ENCODE data around the gene PRSS35.
"Not testable (repeated sequence)": the region's sequence is repeated elsewhere in the genome, so short reads cannot be mapped to it uniquely, and the experiment has no call there.

The PRSS35 gene

GRCh38 chr6:83550482-83550881 lies 38.1 kb downstream of the PRSS35 start:
- H2BK15ac ChIP-seq (ENCODE audit: low read length); H3K4me2 ChIP-seq (ENCODE audit: insufficient read depth, low read length, poor library complexity, severe bottlenecking); H2AK5ac ChIP-seq (ENCODE audit: low read depth, low read length); H3K9ac ChIP-seq (ENCODE audit: low read depth, low read length, poor library complexity); H3K36me3 ChIP-seq (replicated peaks in 1 of 2; ENCODE audit: control insufficient read depth in 2 of 2, insufficient read depth in 2 of 2, low read length in 2 of 2); H3K18ac ChIP-seq (ENCODE audit: low read length); H3K14ac ChIP-seq (ENCODE audit: low read length); H2AFZ ChIP-seq (ENCODE audit: low read length); H2BK120ac ChIP-seq (ENCODE audit: low read depth, low read length); H3K27ac ChIP-seq (replicated peaks; ENCODE audit: low read length); H2BK5ac ChIP-seq (ENCODE audit: low read length); H3K4ac ChIP-seq (ENCODE audit: low read length); H3K79me1 ChIP-seq (ENCODE audit: low read depth, low read length); H4K8ac ChIP-seq (ENCODE audit: low read depth, low read length); H2BK12ac ChIP-seq (ENCODE audit: low read length); H3K23ac ChIP-seq (ENCODE audit: low read depth, low read length, poor library complexity); H3K27me3 ChIP-seq (ENCODE audit: control insufficient read depth in 3 of 3, insufficient read depth in 3 of 3, low read depth in 1 of 3, low read length in 3 of 3); H3K4me3 ChIP-seq (ENCODE audit: low read length in 2 of 2); H3K4me1 ChIP-seq (ENCODE audit: control insufficient read depth in 2 of 2, insufficient read depth in 1 of 2, low read depth in 1 of 2, low read length in 2 of 2); DNase-seq (ENCODE audit: low spot score); H4K91ac ChIP-seq (ENCODE audit: low read depth, low read length, poor library complexity); H3K9me3 ChIP-seq (replicated peaks in 1 of 2; ENCODE audit: control insufficient read depth in 2 of 2, insufficient read depth in 1 of 2, low read depth in 1 of 2, low read length in 2 of 2): not testable (repeated sequence)
- no CpG with 5 or more reads among the region's 5 CpGs for WGBS, 2 donors (ENCODE audit: extremely low coverage in 2 of 2, insufficient read length in 2 of 2, insufficient replicate concordance in 1 of 2)

GRCh38 chr6:83551748-83552147 lies 39.4 kb downstream of the PRSS35 start:
- not testable (repeated sequence) for H2BK5ac ChIP-seq (ENCODE audit: low read length); H4K8ac ChIP-seq (ENCODE audit: low read depth, low read length); H2BK12ac ChIP-seq (ENCODE audit: low read length); H3K4ac ChIP-seq (ENCODE audit: low read length); DNase-seq (ENCODE audit: low spot score); H3K23ac ChIP-seq (ENCODE audit: low read depth, low read length, poor library complexity); H3K36me3 ChIP-seq (replicated peaks in 1 of 2; ENCODE audit: control insufficient read depth in 2 of 2, insufficient read depth in 2 of 2, low read length in 2 of 2); H3K27me3 ChIP-seq (ENCODE audit: control insufficient read depth in 3 of 3, insufficient read depth in 3 of 3, low read depth in 1 of 3, low read length in 3 of 3); H3K27ac ChIP-seq (replicated peaks; ENCODE audit: low read length); H4K91ac ChIP-seq (ENCODE audit: low read depth, low read length, poor library complexity); H3K4me1 ChIP-seq (ENCODE audit: control insufficient read depth in 2 of 2, insufficient read depth in 1 of 2, low read depth in 1 of 2, low read length in 2 of 2); H3K18ac ChIP-seq (ENCODE audit: low read length); H3K14ac ChIP-seq (ENCODE audit: low read length); H3K4me2 ChIP-seq (ENCODE audit: insufficient read depth, low read length, poor library complexity, severe bottlenecking); H3K79me1 ChIP-seq (ENCODE audit: low read depth, low read length); H2AK5ac ChIP-seq (ENCODE audit: low read depth, low read length); H3K4me3 ChIP-seq (ENCODE audit: low read length in 2 of 2); H3K9me3 ChIP-seq (replicated peaks in 1 of 2; ENCODE audit: control insufficient read depth in 2 of 2, insufficient read depth in 1 of 2, low read depth in 1 of 2, low read length in 2 of 2); H2BK120ac ChIP-seq (ENCODE audit: low read depth, low read length); H2AFZ ChIP-seq (ENCODE audit: low read length); H3K9ac ChIP-seq (ENCODE audit: low read depth, low read length, poor library complexity); H2BK15ac ChIP-seq (ENCODE audit: low read length)
- no CpG with 5 or more reads among the region's 4 CpGs for WGBS, 2 donors (ENCODE audit: extremely low coverage in 2 of 2, insufficient read length in 2 of 2, insufficient replicate concordance in 1 of 2)

- H3K9me3 ChIP-seq (replicated peaks in 1 of 2; ENCODE audit: control insufficient read depth in 2 of 2, insufficient read depth in 1 of 2, low read depth in 1 of 2, low read length in 2 of 2) = no peaks in the 10 kb centered on the region
These were observed 44.5 kb downstream of the PRSS35 start for GRCh38 chr6:83556871-83557270.

GRCh38 chr6:83558975-83559374 lies 46.6 kb downstream of the PRSS35 start:
- Histone ChIP-seq H2BK15ac (ENCODE audit: low read length) (no peak overlapping the region), H3K9me3 (replicated peaks in 1 of 2; ENCODE audit: control insufficient read depth in 2 of 2, insufficient read depth in 1 of 2, low read depth in 1 of 2, low read length in 2 of 2) (no peaks in the 10 kb centered on the region), H3K14ac (ENCODE audit: low read length) (no peak overlapping the region), H3K9ac (ENCODE audit: low read depth, low read length, poor library complexity) (no peak overlapping the region), H3K4me2 (ENCODE audit: insufficient read depth, low read length, poor library complexity, severe bottlenecking) (no peak overlapping the region), H3K27me3 (ENCODE audit: control insufficient read depth in 3 of 3, insufficient read depth in 3 of 3, low read depth in 1 of 3, low read length in 3 of 3) (no peaks in the 10 kb centered on the region), H3K79me1 (ENCODE audit: low read depth, low read length) (no peaks in the 10 kb centered on the region), H4K91ac (ENCODE audit: low read depth, low read length, poor library complexity) (no peak overlapping the region), H3K23ac (ENCODE audit: low read depth, low read length, poor library complexity) (no peak overlapping the region), H3K4me1 (ENCODE audit: control insufficient read depth in 2 of 2, insufficient read depth in 1 of 2, low read depth in 1 of 2, low read length in 2 of 2) (peaks cover 0 to 2% of the 10 kb centered on the region in 2 donors), H2AFZ (ENCODE audit: low read length) (no peak overlapping the region), H2BK12ac (ENCODE audit: low read length) (no peak overlapping the region), H2AK5ac (ENCODE audit: low read depth, low read length) (no peak overlapping the region), H3K36me3 (replicated peaks in 1 of 2; ENCODE audit: control insufficient read depth in 2 of 2, insufficient read depth in 2 of 2, low read length in 2 of 2) (no peaks in the 10 kb centered on the region), H4K8ac (ENCODE audit: low read depth, low read length) (no peak overlapping the region), H3K27ac (replicated peaks; ENCODE audit: low read length) (no peak overlapping the region), H3K4ac (ENCODE audit: low read length) (no peak overlapping the region), H2BK120ac (ENCODE audit: low read depth, low read length) (no peak overlapping the region), H3K4me3 (ENCODE audit: low read length in 2 of 2) (no peak overlapping the region), H2BK5ac (ENCODE audit: low read length) (no peak overlapping the region), H3K18ac (ENCODE audit: low read length) (no peak overlapping the region)
- no peak for DNase-seq (ENCODE audit: low spot score)
- WGBS, 2 donors (ENCODE audit: extremely low coverage in 2 of 2, insufficient read length in 2 of 2, insufficient replicate concordance in 1 of 2) = no CpG with 5 or more reads among the region's 1 CpG

More at GRCh38 chr6:83556871-83557270, 44.5 kb downstream of the PRSS35 start:
- Histone ChIP-seq H2BK12ac (ENCODE audit: low read length) (no peak overlapping the region), H3K4me2 (ENCODE audit: insufficient read depth, low read length, poor library complexity, severe bottlenecking) (no peak overlapping the region), H3K14ac (ENCODE audit: low read length) (no peak overlapping the region), H3K79me1 (ENCODE audit: low read depth, low read length) (no peaks in the 10 kb centered on the region), H3K18ac (ENCODE audit: low read length) (no peak overlapping the region), H3K4ac (ENCODE audit: low read length) (no peak overlapping the region), H3K4me3 (ENCODE audit: low read length in 2 of 2) (no peak overlapping the region), H2AFZ (ENCODE audit: low read length) (no peak overlapping the region), H2AK5ac (ENCODE audit: low read depth, low read length) (no peak overlapping the region), H2BK5ac (ENCODE audit: low read length) (no peak overlapping the region), H3K36me3 (replicated peaks in 1 of 2; ENCODE audit: control insufficient read depth in 2 of 2, insufficient read depth in 2 of 2, low read length in 2 of 2) (no peaks in the 10 kb centered on the region), H3K27me3 (ENCODE audit: control insufficient read depth in 3 of 3, insufficient read depth in 3 of 3, low read depth in 1 of 3, low read length in 3 of 3) (no peaks in the 10 kb centered on the region), H2BK120ac (ENCODE audit: low read depth, low read length) (no peak overlapping the region), H3K4me1 (ENCODE audit: control insufficient read depth in 2 of 2, insufficient read depth in 1 of 2, low read depth in 1 of 2, low read length in 2 of 2) (peaks cover 0 to 2% of the 10 kb centered on the region in 2 donors), H3K23ac (ENCODE audit: low read depth, low read length, poor library complexity) (no peak overlapping the region), H3K9ac (ENCODE audit: low read depth, low read length, poor library complexity) (no peak overlapping the region), H4K8ac (ENCODE audit: low read depth, low read length) (no peak overlapping the region), H4K91ac (ENCODE audit: low read depth, low read length, poor library complexity) (no peak overlapping the region), H2BK15ac (ENCODE audit: low read length) (no peak overlapping the region), H3K27ac (replicated peaks; ENCODE audit: low read length) (no peak overlapping the region)
- DNase-seq (ENCODE audit: low spot score) = no peak

All from neuronal stem cell (in vitro differentiated cells).